ENCODE measurements around the gene UBE2E2.

Gene UBE2E2

DNA sequence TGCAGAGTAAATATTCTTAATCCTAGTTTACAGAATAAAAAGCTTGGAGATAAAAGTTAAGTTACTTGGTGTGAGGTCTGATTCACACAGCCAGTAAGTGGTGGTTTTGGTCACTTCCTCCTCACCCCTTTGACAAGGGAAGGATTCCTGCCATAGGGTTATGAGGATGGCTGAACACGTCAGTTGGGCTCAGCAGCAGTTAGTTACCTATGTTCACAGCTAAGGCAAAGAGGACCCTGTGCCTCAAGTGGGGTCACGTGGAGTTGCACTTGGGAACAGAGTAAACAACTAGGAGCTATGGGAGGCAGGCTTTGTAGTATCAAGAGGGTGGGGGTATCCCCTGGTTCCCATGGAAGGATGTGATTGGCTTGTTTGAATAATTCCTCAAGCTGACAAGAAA, 232.2 kb downstream of the UBE2E2 start:
- no peak for DNase-seq (ENCODE audit: low read depth in 2 of 2, low spot score in 1 of 2)

DNA sequence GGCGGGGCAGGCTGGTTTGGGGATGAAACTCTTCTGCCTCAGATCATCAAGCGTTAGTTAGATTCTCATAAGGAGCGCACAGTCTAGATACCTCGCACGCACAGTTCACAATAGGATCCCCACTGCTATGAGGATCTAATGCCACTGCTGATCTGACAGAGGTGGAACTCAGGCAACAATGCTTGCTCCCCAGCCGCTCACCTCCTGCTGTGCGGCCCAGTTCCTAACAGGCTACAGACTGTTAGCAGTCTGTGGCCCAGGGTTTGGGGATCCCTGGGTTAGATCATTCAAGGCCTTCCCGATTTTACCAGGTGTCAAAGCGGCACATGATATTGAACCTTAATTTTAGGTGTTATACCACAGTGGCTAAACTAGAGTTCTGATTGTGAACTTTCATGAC, 232.8 kb downstream of the UBE2E2 start:
- DNase-seq (ENCODE audit: low read depth in 2 of 2, low spot score in 1 of 2) = no peak

DNA sequence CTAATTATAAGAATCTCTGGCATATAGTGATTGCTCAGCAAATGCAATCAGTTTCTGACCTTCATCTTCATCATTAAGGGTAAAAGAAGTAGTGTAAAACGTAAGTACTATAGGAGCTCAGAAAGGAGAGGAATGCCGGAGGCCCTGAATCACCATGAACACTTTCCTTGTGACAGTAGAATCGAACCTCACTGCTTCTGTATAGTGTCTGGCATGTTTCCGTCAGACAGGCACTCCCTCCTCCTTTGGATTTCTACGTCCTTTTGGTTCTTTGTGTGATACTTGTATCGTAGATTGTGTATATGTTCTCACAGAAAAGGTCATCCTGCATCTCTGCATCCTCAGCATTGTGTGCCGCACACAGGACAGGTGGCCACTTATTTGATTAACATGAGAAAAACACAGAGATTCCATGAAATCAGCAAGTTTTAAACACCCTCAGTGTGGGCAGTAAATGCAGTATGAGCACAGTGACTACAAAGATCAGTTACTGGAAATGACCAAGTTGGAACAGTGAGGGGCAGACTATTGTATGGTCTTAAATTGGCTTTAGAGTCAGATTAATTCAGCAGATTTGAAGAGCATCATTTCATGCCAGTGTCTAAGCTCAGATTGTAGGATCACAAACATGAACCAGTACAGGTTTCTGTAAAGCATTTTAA, 234.5 kb downstream of the UBE2E2 start:
- DNase-seq (ENCODE audit: low read depth in 2 of 2, low spot score in 1 of 2) = no peak

DNA sequence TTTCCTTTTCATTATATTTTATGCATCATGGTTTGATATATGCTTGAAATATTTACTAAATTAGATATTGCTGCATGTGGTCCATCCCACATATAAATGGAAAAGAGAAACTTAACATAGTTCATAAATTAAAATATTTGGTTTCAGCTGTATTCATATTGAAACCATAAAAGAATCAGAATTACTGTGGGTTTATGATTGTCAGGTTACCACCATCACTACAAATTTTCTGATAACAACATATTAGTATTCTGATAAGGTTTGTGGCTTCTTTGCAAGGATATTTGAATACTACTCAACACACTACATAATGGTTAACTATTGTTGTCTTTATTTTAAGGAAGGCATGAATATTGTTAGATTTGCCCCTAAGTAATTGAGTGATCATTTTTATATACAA, 235.5 kb downstream of the UBE2E2 start:
- DNase-seq (ENCODE audit: low read depth in 2 of 2, low spot score in 1 of 2) = no peak

DNA sequence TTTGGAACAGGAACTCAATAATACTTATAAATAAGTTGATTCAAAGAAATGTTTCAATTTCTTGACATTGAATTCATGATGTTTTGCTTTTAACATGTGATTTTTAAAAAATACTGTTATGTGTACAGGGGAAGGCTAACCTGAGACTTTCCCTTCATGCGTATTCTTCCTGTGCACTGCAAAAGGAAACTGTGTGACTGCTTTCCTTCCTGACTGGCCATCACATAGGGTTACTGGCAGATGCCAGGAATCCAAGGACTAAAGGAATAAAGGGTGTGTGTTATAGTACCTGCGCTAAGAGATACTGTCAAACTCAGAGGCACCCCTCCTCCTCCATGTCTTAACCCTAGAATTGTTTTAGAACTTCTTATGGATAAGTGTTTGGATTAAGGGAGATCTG, 236.0 kb downstream of the UBE2E2 start:
- no peak for DNase-seq (ENCODE audit: low read depth in 2 of 2, low spot score in 1 of 2)

DNA sequence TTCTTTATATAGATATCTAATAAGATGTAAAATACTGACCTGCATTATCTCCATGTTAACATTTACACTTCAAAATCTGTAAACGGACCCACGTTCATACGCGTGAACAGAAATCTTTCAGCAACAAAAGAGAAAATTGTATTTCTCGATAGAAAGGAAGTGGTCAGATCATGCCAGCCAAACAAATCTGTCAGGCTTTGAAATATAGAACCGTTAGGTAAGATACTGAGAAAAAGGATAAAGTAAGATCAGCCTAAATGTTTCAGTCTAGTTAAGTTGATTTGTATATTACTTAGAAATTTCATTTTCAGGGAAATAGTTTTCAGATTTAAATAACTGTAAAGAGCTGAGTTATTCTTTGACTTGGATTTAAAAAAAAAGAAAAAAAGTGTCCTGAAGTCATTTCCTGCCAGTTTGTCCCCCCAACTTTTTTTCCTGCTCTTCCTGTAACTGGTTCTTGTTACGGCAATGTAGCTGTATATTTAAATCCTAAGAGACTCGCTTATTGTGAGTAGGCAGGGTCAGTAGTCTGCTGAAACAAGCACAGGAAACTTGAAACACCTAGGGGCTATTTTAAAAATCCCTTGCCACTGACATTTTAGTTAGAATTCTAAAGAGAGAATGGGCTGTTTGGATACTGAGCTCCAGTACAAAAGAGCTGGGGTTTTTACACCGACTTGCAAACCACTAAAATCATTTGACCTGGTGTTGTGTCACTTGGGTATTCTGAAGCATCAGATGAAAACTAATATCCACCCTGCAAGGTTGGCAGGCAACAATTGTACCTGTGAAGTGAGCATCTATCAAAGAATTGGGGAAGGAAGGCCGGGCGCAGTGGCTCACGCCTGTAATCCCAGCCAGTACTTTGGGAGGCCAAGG, 237.5 kb downstream of the UBE2E2 start:
- DNase-seq (ENCODE audit: low read depth in 2 of 2, low spot score in 1 of 2) = no peak

DNA sequence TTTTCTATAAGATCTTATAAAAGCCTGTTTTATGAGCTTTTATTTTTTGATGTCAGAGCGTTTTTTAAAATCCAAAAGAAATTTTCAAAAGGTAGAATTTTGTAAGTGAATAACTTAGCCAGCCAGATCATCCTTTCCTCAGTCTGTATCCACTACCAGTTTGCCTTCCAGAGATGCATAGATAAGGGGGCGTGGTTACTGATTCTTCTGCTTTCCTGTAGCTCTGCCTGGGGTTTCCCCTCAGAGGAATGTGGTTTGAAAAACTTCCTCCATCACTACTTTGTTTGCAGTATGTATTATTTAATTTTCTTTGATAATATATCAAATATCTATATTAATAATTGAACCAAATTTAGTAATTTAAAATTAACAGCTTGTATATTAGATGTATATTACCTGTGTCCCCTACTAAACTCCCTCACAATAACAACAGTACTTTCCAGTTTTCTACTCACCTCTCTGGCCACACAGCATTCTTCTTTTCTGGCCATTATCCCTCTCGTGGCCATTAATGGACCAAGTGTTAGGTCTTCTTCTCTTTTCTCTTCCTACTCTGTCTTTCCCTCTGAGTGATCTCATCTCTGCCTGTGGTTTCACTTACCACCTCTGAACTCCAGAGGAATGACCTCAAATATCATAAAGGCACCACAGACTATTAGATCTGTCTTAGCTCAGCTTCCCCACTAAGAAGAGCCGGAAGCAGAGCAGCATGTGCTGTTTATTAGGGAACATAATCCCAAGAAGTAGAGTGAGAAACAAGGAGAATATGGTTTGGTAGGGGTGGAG, 239.7 kb downstream of the UBE2E2 start:
- no peak for DNase-seq (ENCODE audit: low read depth in 2 of 2, low spot score in 1 of 2)

DNA sequence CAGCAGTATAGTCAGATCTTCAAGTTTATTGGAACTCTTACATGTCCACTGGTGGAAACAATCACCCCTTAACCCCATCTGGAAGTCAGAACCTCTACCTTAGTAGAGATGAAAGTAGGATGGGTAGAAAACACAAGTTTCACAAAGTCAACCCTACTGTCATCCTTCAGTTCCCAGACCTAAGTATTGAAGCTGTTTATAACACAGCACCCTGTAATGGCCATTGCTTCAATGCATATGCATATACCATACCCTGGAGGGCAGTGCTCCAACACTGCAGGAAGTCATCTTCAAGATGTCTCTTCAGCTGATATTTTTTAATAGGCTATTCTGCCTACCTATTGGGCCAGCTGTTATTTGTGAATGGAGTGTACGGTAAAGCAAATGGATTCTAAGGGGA, 241.3 kb downstream of the UBE2E2 start:
- DNase-seq (ENCODE audit: low read depth in 2 of 2, low spot score in 1 of 2) = no peak

DNA sequence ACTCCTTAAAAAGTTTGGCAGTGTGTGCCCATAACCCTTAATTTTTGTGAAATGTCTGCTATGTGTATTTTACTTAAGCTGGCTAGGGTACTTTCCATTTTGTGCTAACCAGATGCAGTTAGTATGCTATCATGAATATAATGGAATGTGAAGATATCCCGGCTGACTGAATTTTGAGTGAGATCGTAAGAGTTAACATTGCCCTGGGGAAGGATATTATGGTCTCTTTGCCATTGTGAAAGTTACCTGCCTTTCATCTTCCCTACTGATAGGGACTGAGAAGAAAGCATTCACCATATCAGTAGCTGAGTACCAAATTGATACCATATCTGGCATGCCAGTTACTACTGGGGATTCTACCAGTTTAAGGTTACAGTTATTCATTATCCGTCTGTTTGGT, 243.2 kb downstream of the UBE2E2 start:
- no peak for DNase-seq (ENCODE audit: low read depth in 2 of 2, low spot score in 1 of 2)

DNA sequence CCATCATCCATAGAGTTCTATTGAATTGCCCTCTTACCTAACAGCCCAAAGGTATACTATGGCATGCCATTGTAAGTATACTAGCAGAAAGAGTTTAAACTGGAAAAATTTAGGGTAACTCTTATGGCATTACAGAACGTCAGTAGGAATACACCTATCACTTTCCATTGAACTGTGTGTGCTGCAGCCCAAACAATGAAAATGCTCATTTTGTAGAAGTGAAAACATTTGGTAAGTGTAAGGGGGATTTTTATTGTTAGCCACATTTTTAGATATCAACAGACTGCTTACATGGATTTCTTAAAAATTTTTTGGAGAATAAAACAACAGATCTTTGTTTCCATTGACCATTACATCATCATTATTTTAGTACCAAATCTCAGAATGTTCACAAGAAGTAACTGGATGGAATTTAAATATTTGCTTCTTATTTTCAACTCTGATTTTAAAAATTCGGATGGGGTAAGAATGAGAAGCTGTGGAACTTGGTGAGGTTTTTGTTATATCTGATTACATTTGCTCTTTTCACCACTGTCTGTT, 245.9 kb downstream of the UBE2E2 start:
- DNase-seq (ENCODE audit: low read depth in 2 of 2, low spot score in 1 of 2) = no peak

DNA sequence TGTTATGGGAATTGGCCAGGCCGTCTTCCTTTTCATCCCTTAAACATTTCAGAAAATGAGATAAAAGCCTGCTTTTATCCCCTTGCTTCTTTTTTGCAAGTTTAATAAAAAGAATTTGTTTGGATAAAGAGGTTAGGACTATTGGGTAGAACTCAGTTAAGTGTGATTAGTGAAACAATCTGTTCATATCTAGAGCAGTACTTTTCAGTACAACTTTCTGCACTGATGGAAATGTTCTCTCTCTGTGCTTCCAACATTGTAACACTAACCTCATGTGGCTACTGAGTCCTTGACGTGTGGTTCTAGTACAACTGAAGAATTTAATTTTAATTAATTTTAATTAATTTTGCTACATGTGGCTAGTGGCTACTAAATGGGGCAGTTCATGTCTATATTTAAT, 246.9 kb downstream of the UBE2E2 start:
- DNase-seq (ENCODE audit: low read depth in 2 of 2, low spot score in 1 of 2) = no peak

DNA sequence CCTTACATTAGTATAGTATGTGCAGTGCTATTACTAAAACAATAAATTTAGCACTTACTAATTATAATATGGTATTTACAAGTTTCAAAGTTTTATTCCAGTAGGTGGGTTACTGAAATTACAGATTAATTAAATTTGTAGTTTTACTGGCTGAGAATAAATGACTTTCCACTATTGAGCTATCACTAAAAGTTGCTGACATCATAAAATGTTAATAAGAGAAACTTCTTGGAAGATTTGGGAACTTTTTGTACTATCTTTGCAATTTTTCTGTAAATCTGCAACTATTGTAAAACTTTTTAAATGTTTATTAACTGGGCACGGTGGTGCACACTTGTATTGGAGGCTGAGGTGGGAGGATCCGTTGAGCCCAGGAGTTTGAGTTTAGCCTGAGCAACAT, 247.7 kb downstream of the UBE2E2 start:
- DNase-seq (ENCODE audit: low read depth in 2 of 2, low spot score in 1 of 2) = no peak

DNA sequence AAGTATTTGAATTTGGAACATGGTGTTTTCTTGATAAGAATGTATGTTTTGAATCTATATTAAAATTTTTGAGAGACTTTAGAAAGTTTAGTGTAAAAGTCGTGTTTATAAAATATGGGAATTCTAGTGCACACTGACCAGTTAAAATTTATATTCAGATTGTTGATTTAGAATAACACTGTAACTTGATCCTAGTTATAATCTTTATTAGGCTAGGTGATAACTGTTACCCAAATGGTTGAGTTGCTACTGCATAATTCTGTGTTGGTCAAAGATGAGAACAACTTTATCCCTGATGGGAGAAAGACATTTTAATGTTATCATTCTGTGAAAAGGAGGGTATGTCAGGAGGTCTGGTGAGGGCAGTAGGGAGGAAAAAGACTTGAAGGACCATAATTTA, 249.3 kb downstream of the UBE2E2 start:
- DNase-seq (ENCODE audit: low read depth in 2 of 2, low spot score in 1 of 2) = no peak

DNA sequence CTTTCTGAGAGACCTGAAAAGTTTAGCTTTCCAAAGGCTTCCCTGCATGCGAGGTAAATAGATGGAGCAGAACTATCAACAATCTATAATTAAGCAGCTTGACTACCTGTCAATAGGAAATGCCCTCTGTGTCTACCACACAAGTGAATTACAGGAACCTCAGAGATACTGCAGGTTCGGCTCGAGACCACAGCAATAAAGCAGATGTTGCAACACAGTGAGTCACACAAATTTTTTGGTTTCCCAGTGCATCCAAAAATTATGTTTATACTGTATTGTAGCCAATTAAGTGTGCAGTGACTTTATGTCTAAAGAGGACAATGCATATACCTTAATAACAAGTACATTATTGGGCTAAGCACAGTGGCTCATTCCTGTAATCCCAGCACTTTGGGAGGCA, 252.0 kb downstream of the UBE2E2 start:
- no peak for DNase-seq (ENCODE audit: low read depth in 2 of 2, low spot score in 1 of 2)

DNA sequence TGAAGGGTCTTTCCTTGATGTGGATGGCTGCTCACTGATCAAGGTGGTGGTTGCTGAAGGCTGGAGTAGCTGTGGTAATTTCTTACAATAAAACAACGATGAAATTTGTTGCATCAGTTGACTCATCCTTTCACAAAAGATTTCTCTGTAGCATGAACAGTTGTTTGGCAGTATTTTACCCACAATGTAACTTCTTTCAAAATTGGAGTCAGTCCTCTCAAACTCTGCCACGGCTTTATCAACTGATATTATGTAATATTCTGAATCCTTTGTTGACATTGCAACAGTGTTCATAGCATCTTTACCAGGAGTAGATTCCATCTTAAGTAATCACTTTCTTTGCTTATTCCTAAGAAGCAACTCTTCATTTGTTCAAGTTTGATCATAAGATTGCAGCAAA, 252.6 kb downstream of the UBE2E2 start:
- no peak for DNase-seq (ENCODE audit: low read depth in 2 of 2, low spot score in 1 of 2)

DNA sequence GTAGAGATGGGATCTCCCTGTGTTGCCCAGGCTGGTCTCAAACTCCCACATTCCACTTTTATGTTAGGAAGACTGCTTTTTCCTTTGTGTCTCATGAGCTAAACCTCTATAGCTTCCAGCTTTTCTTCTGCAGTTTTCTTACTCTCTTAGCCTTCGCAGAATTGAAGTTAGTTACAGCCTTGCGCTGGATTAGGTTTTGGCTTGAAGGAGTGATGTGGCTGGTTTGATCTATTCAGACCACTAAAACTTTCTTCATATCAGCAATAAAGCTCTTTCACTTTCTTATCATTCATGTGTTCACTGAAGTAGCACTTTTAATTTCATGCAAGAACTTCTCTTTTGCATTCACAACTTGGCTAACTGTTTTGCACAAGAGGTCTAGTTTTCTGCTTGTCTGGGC, 254.6 kb downstream of the UBE2E2 start:
- no peak for DNase-seq (ENCODE audit: low read depth in 2 of 2, low spot score in 1 of 2)

DNA sequence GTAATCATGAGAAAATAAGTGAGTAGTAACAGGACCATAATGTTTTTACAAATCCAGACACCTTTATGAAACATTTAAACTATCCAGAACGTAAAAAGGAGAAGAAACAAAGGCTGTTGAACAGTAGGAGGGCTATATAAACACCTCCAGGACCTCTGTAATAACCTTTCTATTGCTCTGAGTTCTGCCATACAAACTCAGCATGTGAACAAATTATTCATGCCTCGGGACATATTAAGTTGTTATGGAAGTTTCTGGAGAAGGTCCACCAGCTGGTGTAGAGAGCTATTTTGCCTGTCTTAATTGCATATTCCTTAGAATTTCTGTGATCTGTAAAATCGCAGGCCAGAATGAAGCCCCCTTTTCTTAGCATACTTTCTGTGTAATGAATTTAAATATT, 256.3 kb downstream of the UBE2E2 start:
- DNase-seq (ENCODE audit: low read depth in 2 of 2, low spot score in 1 of 2) = no peak

DNA sequence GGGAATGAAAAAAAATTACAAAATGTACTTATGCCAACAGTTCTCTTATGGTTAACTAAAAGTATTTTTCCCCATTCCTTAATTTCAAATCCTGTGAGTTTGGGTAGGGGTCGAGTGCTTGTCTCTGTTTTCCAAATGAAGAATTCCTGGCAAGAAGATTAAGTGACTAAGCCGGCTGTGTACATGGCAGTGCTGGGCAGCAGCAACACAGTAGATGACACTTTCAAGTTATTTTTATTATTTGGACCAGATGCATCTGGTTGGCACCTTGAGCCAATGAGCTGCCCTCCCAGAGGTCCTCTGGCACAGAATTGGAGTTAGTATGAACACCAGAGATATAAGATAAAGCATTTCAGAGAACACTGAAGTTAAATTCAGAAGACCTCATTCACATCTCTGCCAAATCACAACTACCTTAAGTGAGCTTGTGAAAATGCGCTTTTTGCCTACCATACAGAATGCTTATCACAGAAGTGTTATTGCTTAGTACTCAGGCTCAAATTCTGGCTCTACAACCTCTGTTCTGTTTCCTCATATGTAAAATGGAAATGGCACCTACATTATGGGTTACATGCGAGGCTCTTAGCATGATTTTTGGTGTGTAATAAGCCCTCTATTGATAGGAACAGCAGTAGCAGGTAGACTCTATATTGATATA, 256.9 kb downstream of the UBE2E2 start:
- no peak for DNase-seq (ENCODE audit: low read depth in 2 of 2, low spot score in 1 of 2)

DNA sequence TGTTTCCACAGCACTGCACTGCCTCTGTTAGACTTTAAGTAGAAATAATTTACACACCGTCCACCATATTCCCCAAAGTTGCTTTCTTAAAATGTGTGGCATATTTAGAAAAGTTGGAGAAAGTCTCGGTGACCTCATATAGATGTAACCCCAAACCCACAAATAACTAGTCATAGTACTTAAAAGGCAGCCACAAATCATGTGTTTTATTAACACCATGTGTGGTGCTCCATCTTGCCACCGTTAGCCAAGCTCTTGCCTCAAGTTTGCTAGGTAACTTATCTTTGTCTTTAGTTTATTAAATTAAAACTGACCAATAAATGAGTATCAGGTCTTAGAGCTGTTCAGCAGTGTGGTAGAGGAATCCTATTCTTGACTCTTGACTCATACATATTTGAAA, 257.9 kb downstream of the UBE2E2 start:
- no peak for DNase-seq (ENCODE audit: low read depth in 2 of 2, low spot score in 1 of 2)

DNA sequence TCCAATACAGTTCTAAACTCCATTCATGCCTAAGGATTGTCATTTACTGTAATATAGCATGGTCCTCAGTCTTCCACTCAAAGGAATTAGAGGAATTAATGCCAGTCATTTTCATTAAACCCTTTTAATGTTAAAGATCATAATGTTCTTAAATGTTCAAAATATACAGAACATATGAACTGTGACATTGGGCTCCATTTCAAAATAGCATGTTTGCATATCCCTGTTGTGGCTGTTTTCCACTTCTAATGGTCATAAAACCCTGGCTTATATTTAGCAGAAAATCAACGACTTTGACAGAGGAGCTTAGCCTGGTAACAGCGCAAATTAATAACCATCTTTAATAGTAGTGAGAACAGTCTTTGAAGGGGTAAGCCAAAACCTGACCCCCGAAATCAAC, 260.7 kb downstream of the UBE2E2 start:
- DNase-seq (ENCODE audit: low read depth in 2 of 2, low spot score in 1 of 2) = no peak

DNA sequence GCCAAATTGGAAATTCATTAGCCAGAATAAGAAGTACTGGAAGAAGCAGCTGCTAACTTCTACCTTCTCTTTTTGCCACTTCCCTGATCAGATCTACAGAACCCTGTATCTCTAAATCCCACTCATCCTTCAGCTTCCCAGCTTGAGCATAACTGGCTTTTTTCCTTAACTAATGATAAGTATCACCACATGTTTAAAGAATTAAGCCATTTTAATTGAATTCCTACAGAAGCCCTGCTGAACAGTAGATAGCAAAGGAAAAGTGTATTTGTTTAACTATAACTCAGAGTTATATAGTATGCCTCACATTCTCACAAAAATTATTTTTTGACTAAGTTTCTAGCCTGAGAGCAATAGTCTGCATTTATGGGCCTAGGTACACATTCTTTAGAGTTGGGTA, 262.4 kb downstream of the UBE2E2 start:
- DNase-seq (ENCODE audit: low read depth in 2 of 2, low spot score in 1 of 2) = no peak
